Kasumi-1 (cell line): Measurements from ENCODE around the gene LASP1.
"Not testable (repeated sequence)": the region's sequence is repeated elsewhere in the genome, so short reads cannot be mapped to it uniquely, and the experiment has no call there.

Experiments
- DNase-seq, 2 experiments: peaks; one replicate each; lab custom pipeline; 2025; lab: John Stamatoyannopoulos, UW

LASP1 gene

DNA sequence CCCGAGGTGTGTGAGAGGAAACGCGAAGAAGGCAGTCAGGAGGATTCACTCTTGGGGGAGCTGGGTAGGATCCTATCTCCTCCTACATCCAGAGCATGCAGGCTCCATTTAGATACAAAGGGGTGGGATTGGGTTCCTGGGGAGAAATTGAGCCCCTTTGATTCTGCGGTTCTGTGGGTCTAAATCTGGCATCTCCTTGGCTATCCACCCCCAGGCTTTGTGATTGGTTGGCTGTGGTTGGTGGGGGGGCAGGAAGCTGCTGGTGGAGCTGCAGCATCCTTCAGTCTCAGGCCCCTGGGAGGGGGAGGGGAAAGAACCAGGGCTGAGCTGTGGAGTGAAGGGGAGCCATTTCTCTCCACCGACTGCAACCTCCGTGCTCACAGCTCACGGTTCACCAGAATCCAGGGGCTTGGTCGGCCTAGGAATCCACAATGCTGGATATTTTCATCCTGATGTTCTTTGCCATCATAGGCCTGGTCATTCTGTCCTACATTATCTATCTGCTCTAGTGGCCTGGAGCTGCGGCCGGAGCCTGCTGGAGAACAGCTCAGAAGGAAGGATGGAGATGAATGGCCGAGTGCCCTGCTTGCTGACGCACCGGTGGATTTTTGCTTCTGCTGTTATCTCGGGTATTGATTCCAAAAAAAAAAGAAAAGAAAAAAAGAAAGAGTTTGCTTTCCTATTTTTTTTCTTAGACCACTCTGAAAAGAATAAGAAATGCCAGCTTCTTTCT lies 55.6 kb downstream of the LASP1 start, which contains the start of gene LASP1NB:
Gene LASP1NB (plus strand): TSS at position 352 of the 733 bp plus-strand sequence.
- DNase-seq: no peak

DNA sequence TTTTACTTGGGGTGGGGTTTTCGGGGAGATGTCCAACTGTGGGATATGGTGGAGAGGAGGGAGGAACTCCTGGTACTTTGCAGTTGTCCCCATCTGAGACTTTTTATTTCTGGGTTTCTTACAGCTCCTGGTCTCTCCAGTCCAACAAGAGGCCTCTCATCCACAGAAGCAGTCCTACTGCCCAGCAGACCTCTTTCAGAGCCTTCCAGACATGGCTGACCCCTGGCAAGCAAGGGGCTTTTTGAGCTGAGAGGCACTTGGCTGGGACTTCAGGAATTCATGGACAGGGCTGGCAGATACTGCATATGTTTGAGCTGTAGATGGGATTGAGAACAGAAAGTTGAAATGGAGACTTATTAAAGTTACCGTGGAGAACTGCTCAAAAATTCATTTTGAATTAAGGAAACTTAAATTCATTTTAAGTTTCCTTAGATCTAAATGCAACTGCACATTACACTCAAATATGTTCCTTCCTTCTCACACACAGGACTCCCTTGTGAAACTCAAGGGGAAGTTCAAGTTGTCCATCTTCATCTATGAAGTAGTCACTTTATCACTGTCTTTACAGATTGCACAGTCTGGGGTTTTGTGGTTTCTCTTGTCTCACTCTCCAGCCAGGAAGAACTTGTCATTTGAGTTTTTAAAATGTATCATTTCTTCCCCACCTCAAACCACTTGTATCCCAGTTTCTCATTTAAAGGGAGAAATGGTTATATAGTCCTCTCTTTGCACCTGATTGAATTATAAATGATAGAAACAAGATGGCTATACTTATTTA lies 56.6 kb downstream of the LASP1 start:
- peak; percentile 94 to 96 for DNase-seq

DNA sequence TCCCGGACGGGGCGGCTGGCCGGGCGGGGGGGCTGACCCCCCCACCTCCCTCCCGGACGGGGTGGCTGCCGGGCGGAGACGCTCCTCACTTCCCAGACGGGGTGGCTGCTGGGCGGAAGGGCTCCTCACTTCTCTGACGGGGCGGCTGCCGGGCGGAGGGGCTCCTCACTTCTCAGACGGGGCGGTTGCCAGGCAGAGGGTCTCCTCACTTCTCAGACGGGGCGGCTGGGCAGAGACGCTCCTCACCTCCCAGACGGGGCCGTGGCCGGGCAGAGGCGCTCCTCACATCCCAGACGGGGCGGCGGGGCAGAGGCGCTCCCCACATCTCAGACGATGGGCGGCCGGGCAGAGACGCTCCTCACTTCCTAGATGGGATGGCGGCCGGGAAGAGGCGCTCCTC lies 60.9 kb downstream of the LASP1 start:
- DNase-seq: not testable (repeated sequence)

DNA sequence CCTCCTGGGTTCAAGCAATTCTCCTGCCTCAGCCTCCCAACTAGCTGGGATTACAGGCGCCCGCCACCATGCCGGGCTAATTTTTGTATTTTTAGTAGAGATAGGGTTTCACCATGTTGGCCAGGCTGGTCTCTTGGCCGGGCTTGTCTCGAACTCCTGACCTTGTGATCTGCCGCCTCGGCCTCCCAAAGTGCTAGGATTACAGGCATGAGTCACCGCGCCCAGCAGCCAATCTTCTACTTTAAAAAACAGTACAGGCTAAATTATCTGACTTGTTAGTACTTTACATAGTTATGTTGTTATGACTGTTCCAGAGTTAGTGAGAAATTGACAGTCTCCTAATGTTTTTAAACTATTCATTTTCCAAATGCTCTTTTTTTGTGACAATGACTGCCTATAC lies 64.1 kb downstream of the LASP1 start:
- DNase-seq: not testable (repeated sequence)

DNA sequence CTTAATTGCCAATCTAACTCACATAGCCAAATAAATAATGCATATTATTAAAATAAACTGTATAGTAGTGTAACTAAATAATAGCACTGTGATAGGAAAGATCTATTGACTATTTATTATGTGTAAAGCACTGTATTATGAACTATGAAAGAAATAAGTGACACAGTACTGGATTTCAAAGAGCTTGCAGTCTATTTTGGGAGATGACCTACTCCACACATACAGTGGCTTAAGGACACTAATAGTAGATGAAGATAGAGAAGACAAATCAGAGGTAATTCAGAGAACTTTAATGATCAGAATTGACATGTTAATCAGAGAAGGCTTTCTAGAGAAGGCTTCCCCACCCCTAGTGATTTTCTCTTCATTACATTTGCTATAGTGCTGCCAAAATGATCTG lies 70.1 kb downstream of the LASP1 start:
- DNase-seq: no peak

DNA sequence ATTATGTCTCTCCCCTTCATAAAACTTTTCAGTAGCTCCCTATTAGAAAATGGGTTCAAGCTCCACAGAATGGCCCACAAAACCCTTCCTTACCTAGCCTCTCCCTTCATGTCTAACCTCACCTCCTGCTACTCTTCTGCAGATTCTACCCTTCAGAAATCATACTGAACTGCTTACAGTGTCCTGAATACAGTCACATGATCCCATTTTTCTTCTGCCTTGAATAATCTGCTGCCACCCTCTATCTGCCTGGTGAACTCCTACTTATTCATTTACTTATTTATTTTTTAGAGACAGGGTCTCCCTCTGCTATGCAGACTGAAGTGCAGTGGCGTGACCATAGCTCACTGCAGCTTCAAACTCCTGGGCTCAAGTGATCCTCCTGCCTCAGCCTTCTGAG lies 70.5 kb downstream of the LASP1 start:
- no peak for DNase-seq

DNA sequence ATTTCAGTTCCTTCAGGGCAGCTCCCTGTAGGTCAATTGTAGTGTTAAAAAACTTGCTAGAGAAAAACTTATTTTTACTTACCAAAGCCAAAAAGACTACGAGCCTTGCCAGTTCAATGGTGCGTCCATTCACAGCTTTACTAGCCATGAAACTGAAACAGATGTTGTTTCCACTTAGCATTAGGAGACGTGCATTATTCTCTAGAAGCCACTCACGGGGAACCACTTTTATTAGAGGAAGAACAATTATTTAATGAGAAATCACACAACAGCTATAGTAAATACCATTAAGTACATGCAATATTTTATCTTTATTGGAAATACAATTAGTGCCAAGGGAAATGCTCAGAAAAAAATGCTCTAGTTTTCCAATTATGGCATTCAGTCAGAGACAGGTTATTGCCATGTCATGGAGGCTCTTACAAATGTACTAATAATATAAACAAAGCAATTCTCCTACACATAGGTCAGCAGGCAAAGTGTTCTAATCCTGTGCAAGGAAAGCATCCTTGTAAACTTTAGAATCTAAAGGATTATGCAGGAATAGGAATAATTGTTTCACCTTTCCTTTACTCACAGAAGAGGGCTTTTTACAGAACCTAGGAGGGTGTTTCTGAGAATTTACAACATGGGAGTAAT lies 73.0 kb downstream of the LASP1 start:
- DNase-seq: no peak

DNA sequence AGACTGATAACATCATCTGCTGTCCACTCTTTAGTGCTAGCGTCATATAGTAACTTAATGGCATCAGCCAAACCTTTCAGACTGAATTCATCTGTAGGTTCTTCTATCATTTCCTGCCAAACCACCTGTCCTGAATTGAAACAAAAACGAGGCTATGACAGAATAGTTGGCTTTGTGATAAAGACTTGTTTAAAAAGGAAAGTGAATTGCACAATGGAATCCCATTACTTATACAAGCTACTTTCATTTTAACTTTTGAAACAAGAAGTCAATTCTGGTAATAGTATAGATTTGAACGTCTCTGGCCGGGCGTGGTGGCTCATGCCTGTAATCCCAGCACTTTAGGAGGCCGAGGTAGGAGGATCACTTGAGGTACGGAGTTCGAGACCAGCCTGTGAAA lies 73.7 kb downstream of the LASP1 start:
- no peak for DNase-seq

DNA sequence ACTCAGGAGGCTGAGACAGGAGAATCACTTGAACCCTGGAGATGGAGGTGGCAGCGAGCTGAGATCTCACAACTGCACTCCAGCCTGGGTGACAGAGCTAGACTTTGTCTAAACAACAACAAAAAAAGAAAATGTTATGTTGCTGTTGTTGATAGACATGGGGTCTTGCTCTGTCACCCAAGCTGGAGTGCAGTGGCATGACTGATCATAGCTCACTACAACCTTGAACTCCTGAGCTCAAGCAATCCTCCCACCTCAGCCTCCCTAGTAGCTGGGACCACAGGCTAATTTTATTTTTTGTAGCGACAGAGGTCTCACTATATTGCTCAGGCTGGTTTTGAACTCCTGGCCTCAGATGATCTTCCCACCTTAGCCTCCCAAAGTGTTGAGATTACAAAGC lies 77.3 kb downstream of the LASP1 start:
- no peak for DNase-seq

DNA sequence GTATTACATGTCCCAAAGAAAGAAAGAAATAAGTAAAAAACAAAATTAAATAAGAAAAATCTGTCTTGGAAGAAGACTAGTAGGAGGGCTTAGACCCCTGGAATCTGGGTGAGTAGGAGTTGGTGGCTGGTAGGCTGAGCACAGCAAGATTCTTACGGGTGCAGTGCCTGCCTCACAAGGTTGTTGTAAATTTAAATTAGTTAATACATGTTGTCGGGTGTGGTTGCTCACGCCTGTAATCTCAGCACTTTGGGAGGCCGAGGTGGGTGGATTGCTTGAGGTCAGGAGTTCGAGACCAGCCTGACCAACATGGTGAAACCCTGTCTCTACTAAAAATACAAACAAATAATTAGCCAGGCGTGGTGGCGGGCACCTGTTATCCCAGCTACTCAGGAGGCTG lies 83.9 kb downstream of the LASP1 start:
- not testable (repeated sequence) for DNase-seq

DNA sequence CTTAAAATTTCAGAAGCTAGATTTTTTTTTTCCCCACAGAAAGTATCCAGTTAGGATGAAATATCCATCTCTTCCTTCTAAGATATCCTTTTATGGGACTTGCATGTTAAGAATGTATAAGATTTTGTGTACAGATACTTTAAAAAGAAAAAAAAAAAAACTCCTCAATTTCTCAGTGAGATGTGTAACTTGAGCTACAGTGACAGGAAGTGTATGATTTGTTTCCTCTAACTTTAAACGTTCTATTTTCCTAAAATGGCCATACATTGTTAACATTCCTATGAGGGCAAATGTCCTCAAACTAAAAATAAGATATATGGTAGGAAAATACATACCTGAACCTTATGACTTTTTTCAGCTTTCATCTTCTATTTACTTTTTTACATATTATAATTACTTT lies 88.5 kb downstream of the LASP1 start:
- no peak for DNase-seq

DNA sequence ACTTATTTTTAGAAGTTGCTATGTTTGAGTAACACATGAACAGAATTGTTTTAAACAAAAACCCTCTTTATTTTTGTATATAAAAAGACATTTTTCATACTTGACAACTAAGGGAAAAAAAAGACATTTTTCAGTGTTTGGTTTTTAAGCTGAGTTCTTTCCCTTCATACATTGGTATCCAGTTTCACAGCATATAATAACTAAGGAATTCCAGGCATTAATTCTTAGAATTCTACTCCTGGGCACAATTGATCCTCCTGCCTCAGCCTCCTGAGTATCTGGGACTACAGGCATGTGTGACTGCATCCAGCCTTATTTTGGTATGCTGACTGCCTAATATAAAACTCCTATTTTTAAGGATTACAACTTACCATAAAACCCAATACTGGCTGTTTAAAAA lies 88.9 kb downstream of the LASP1 start:
- DNase-seq: no peak

DNA sequence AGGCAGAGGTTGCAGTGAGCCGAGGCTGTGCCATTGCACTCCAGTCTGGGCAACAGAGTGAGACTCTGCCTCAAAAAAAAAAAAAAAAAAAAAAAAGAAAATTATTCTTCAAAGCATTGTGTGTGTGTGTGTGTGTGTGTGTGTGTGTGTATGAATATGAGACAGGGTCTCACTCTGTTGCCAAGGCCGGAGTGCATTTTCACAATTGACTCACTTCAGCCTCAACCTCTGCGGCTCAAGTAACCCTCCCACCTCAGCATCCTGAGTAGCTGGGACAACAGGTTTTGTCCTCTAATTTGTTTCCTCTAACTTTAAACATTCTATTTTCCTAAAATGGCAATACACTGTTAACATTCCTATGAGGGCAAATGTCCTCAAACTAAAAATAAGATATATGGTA lies 89.7 kb downstream of the LASP1 start:
- DNase-seq: no peak

DNA sequence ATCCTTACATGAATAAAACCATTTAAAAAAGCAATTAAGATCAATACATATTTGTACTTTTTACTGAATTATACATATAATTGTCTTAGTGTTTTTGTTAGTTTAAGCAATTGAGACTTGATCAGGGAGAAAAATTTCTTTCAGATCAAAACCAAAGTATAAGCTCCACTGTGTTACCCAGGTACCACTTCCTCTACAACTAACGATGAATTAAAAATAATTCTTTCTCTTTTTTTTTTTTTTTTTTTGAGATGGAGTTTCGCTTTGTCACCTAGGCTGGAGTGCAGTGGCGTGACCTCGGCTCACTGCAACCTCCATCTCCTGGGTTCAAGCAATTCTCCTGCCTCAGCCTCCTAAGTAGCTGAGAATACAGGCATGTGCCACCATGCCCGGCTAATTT lies 90.5 kb downstream of the LASP1 start:
- no peak for DNase-seq

DNA sequence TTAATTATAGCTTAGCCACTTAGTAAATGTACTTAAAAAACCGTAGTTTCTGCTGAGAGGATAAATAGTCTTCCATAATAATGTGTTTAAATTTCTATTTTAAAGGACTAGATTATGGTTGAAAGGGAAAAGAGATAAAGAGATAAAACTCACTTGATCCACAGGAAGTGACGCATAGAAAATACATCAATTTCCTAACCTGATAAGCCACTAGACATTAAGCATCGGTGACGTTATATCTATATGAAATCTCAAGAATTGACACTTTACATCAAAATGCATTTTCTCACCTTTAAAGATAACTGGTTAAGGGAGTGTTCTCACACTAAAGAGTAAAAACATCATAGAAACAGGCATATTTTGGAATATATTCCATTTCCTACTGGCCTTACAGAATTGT lies 91.6 kb downstream of the LASP1 start:
- DNase-seq: no peak

DNA sequence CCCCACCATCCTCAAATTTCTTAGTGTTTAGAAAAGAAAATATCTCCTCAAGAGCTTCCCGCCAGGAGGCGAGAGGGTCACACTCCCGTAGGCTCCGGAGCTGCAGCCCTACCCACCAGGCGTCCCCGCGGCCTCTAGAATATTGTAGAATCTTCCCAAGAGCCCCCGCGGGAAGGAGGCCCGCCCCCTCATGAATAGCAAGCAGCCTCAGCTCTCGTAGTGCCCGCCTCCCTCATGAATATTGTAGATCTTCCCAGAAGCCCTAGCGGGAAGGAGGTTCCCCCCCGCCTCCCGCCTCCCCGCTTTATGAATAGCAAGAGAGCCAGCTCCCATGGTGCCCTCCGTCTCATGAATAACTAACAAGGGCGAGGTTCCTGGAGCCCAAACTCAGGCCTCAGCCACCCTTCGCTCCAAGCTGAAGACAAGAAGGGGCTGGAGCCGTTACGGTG lies 97.5 kb downstream of the LASP1 start, which contains the start of gene FBXO47:
Gene FBXO47 (minus strand): TSS at position 114 of the 449 bp plus-strand sequence. CDS start 4,378 bp downstream, outside the sequence.
- no peak for DNase-seq

DNA sequence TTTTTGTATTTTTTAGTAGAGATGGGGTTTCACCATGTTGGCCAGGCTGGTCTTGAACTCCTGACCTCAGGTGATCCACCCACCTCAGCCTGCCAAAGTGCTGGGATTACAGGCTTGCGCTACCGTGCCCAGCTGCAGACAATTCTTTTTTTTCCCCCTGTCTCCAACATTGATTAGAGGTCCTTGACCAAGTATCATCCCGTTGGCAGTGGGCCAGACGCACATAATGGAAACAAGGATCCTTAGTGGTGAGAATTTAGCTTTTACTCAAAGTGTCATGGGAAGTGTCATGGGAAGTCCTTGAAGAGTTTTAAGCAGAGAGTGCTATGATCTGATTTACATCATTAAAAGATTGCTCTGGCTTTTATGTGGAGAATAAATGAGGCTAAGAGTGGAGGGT lies 99.4 kb downstream of the LASP1 start:
- DNase-seq: no peak

DNA sequence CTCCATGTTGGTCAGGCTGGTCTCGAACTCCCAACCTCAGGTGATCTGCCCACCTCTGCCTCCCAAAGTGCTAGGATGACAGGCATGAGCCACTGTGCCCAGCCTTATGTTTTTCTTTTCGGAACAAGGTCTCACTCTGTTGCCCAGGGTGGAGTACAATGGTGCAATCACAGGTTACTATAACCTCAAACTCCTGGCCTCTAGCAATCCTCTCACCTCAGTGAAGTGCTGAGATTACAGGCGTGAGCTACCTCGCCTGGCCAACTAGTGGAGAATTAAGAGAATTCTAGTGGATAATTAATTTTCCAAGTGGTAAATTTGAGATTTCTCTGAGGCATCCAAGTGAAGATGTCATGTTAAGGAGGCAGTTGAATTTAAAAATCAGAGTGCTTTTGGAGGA lies 100.3 kb downstream of the LASP1 start:
- no peak for DNase-seq

DNA sequence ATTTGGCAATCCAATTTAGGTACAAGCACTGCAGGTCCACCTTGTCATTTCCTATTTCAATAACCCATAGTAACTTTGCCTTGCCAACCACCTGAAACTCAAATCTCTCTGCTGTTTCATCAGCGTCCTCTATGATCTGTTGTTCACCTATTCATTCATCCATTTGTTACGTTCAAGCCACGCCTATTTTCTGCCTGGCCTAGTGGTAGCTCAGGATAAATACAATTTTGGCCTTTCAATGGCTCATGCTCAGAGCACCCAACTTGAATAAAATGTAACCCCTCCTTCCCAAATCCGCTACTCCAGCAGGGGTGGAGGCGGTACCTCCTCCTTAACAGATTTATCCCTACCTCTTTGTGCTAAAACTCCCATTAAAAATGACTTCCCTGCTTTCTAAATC lies 100.9 kb downstream of the LASP1 start:
- DNase-seq: no peak
